ENCODE measurements around the gene MINDY1. TPM values are rescaled to one million over a fixed set of nuclear protein-coding genes. Genes with fewer than 3 reads are reported as not detected.
A peak's percentile ranks its signal among the peaks of the same experiment; 100 is the strongest.

Gene MINDY1
- total RNA-seq, 1 donor from 2014 or later, result 60.1 TPM

DNA sequence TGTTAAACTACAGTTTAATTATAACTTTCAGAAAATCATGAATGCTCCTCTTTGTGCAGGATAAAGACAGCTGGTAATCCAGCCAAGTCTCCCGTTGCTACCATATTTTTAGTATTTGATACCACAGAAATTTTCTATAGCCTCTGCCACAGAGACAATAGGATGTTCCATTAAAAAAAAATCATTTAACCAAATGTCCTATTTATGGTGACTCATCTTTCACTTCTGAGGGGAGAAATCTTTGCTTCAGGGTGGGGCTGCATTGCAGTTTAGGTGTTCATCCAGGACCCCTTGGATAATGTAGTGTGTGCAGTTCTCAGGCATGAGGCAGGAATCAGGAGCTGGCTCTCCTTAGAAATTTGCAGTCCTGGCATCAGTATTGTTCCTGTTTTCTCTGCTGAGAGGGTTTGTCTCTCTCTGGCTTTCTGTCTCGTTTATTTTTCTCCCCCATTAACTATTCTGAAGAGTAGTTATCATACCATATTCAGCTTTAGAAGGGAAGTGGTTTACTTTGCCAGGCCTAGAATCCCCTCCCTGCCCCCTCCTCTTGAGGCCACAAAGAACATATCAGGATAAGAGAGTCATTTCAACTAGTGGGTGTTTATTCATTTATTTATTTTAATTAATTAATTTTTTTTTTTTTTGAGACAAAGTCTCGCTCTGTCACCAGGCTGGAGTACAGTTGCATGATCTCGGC, 4.6 kb upstream of the MINDY1 start:
- no peak for DNase-seq (ENCODE audit: low spot score)

GRCh38 chr1:151010346-151010726, 3.6 kb upstream of the MINDY1 start:
- DNase-seq (ENCODE audit: low spot score), result no peak

- no peak for DNase-seq (ENCODE audit: low spot score)
Measured at GRCh38 chr1:151009674-151010345, 3.1 kb upstream of the MINDY1 start.

DNA sequence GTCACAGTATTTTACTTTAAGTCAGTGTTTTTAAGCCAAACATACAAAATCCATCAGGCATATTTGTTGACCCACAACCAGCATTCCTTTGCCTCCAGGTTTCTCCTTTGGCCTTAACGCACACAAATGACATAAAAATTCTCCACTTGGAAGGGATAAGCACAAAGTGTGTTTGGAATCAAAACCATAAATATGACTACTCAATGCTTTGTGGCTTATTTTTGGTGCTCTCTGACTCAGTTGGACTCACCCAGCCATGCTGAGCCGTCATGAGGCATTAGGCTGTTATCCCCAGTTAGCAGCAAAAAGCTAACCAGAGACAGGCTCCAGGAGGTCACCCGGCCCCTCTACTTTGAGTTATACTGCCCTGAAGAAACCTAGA, 2.5 kb upstream of the MINDY1 start:
- DNase-seq (ENCODE audit: low spot score), result no peak

DNA sequence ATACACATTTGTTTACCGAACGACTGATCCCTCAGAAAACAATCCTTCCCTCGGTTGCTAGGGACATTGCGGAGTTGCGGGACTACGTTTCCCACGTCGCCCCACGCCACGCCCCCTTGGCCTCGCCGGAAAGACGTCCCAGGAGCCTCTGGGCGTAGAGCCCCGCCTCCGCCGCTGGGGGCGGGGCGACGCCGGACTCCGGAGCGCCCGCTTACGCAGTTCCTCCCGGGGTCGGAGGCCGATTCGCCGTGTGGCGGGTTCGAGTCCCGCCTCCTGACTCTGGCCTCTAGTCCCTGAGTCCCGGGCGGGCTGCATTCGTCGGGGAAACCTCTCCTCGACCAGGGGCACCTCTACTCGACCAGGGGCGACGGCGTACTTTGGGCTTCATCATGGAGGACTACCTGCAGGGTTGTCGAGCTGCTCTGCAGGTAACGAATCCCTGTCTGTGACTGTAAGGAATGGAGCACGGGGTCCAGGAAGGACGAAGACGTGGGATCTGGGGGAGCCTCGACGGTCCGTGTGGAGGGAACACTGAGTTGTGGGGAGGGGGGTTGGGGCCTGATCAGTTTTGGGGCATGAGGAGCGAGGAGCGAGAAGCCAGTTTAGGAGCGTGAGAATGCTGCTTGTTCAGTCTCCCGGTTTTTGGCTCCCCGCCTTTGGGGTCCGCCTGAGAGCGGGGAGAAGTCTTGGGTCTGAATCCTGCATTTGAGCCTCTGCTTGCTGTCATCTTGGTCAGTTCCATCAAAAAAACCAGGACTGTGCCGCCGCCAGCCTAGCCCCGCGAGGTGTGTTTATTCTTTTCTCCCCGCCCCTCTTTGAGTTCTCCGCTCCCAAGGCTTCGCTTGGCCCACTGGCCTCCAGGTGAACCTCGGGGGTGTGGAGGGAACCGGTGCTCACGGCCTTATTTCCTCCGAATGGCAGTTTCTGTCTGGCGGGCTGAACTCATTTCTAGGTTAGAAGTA, 1.8 kb upstream of the MINDY1 start, which contains the start of gene PRUNE1:
Gene PRUNE1 (plus strand): TSS at position 206 of the 962 bp plus-strand sequence. CDS start 184 bp downstream, at position 390.
- DNase-seq (ENCODE audit: low spot score), result peak; percentile 96

- DNase-seq (ENCODE audit: low spot score), result no peak
Measured at GRCh38 chr1:151007853-151008243, 1.1 kb upstream of the MINDY1 start.

DNA sequence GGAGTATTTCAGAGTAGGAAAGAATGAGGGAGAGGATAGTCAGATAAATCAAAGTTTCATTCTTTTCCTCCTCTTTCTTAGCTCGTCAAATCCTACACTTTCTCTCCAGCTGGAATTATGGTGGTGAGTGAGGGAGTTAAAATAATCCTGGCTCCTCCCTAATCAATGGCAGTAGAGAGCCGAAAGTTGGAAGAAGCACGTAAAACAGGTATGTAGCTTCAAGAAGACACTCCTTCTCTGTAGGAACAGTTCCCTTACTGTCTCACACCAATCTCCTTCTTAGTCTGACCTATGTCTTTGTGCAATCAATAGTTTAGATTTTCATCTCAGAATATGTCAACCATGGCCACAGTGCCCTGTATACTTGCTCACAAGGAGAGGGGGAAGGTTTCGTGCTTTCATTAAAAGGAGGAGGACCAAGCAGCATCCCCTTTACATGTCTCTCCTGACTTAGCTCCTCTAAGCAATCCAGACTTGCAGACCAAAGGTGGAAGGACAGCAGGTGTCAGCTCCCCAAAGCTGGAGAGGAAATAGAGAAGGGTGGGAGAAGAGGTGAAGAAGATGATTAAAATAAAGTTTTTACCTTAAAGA, 878 bp downstream of the MINDY1 start:
- no peak for DNase-seq (ENCODE audit: low spot score)

DNA sequence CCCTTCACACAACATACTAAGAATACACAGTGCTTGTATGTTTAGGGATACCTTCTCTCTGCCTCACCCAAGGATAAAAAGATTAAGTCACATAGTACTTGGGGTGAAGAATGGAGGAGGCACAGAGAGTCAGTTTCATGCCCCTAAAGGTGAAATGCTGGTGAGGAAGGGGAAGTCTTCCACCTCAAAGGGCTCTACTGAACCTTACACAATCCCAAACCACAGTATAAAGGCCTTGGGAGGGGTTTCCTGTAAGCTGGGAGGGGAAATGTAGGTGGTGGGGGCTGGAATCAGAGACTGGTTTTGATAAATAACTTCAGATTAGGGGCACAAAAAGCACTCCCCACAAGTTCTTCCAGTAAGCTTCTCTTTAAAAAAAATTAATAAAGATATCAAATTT, 3.5 kb downstream of the MINDY1 start:
- no peak for DNase-seq (ENCODE audit: low spot score)

DNA sequence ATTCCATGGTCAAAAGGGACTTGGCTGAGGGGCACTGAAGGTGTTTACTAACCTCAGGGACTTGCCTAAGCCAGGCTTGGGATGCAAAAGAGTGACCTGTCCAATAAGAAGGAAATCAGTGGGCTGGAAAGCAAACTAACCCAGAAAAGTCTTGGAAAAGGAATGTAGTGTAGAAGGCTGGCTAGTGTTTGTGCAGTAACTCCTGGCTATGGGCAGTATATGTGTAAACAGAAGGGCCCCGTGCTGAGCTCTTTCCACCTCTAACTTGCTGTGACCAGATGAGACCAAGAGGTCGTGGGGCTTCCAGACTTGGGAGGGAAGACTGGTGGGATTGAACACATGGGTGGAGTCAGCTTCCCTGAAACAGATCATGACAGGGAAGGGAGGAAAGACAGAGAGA, 4.1 kb downstream of the MINDY1 start:
- no peak for DNase-seq (ENCODE audit: low spot score)

- no peak for DNase-seq (ENCODE audit: low spot score)
Measured at GRCh38 chr1:151002051-151002450, 4.7 kb downstream of the MINDY1 start.

DNA sequence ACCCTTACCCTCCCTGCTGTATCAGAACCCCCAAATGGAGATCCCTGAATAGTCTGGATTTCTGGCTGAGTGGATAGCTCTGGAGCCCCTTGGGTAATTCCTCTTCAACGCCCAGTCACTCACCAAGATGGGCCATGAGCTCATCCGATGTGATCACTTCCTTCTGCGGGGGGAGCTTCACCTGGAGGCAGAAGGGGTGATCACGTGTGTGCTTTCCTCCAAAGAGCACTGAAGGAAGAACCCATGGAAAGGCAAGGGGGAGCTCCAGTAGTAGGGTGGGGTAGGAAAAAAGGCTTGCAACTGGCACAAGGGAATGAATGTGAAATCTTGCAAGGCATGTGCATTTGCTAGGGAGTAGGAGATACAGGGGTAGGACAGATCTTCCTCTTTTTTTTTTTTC, 5.1 kb downstream of the MINDY1 start:
- no peak for DNase-seq (ENCODE audit: low spot score)

DNA sequence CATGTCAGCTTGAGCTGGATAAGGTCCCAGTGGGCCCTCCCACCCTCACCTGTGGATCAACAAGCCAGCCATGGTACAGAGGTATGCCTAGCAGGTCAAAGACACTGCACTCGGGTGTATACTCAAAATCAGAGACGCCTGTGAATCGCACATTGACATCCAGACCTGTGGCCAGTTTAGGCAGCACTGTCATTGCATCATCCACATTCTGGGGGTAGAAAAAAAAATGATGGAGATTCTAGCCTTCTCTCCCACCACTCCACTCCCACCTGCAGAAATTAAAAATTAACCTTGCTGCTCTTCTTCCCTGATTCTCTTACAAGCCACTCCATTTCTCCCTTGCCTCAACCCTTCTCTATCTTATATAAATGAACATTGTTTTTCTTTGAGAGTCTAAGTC, 6.3 kb downstream of the MINDY1 start:
- no peak for DNase-seq (ENCODE audit: low spot score)

DNA sequence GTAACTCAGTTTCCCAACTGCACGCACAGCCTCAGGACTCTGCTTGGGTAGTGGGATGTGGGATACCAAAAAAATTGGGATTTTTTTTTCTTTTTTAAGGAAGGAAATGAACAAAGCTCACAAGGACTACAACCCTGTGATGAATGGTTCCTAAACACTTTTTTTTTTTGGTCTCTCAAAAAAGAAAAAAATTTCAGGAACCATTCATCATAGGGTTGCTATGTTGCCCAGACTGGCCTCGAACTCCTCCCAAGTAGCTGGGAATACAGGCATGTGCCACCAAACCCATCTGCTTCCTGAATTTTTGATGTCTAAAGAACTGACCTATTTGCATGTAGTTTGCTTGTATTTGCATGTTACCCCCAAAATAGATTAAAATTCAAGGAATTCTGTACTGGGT, 6.8 kb downstream of the MINDY1 start:
- no peak for DNase-seq (ENCODE audit: low spot score)

DNA sequence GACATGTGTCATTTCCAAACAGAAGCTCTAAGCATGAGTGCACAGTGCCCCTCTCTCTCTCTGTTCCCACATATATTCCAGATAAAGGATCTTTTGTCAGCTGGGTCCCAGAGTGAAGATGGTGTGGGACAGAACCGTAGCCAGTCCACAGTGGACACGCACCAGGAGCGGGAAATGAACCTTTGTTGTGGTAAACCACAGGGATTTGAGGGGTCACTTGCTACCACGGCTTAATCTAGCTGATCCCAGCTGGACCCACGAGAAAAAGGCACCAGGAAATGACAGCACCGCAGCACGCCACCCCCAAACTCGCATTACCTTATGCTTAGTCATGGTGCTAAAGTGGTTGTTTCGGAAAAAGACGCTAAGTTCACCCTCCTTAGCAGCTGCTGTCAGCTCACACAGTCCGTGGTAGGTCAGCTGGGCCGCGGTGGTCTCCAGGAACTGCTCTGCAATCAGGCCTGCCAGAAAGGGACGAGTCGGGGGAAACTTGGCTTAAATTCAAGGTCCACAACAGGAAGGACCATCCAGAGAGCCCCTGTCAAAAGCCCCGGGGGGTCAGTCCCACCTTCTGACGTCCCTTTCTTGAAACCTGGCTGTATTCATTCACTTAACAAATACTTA, 7.5 kb downstream of the MINDY1 start:
- DNase-seq (ENCODE audit: low spot score), result no peak

DNA sequence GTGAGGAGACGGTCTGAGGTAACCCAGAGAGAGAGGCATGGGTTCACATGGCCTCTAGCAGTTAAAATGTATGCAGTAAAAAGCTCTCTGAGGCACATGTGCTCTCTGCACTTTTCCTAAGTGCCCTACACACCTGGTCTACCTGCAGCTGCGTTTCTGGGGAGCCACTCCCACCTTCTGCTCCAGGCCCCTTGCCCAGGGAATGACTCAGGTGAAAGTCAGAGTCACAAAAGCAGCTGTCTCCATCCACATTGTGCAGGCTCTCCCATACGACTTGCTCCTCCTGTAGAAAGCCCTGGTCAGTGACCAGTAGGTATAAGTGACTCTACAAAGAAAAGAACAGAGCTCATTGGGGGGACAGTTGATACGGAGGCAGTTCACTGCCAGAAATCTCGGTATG, 8.8 kb downstream of the MINDY1 start:
- no peak for DNase-seq (ENCODE audit: low spot score)

- no peak for DNase-seq (ENCODE audit: low spot score)
Measured at GRCh38 chr1:150997126-150997872, 9.4 kb downstream of the MINDY1 start.

- DNase-seq (ENCODE audit: low spot score), result peak; percentile 36
Measured at GRCh38 chr1:150995896-150996295, 10.8 kb downstream of the MINDY1 start.

DNA sequence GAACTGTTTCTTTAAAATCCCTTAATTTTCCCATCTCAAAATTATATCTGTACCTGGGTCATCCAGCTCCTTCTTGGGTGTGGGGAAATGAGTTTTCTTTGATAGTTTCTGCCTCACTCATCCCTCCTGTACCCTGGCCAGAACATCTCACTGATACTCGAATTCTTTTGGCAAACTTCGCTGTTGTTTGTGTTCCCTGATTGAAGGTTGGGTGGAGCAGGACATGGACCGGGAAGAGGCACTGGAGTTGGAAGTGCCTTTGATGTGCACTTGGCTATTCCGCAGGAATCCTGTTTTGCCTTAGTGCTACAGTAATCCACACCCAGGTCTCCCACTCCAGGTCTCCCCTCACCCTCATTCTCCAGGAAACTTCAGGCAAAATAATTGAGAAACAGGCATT, 11.2 kb downstream of the MINDY1 start:
- no peak for DNase-seq (ENCODE audit: low spot score)

- no peak for DNase-seq (ENCODE audit: low spot score)
Measured at GRCh38 chr1:150994248-150994647, 12.5 kb downstream of the MINDY1 start.

DNA sequence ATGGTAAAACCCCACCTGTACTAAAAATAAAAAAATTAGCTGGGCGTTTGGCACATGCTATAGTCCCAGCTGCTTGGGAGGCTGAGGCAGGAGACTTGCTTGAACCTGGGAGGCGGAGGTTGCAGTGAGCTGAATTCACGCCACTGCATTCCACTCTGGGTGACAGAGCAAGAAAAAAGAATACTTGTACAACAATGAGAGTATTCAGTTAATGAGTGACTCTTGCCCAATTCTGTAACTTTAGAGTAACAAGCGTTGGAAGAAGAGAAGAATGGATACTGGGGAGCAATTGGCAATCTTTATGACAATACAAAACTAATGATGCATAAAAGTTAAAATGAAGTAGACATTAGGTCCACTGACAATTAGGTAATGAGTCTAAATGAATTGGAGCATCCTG, 14.1 kb downstream of the MINDY1 start:
- DNase-seq (ENCODE audit: low spot score), result no peak

DNA sequence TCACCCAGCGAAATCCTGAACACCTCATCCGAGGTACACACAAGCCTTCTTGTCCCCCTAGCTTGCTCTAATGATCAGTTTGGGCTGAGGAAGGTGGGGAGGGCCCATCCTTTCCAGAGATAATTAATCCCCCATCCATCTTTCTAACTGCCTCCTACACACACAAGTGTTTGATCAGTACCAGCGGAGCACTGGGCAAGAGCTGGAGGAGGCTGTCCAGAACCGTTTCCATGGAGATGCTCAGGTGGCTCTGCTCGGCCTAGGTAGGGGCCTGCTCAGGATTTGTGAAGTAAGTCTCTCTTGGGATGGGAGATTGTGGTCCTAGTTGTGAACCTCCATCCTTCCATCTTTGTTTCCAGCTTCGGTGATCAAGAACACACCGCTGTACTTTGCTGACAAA, 18.8 kb downstream of the MINDY1 start:
- DNase-seq (ENCODE audit: low spot score), result no peak
